B cell (primary cell): Measurements from ENCODE around the gene RNF149. TPM values are rescaled to one million over a fixed set of nuclear protein-coding genes. Genes with fewer than 3 reads are reported as not detected.

Experiments used
- ATAC-seq: fragments of 200-7000 bp; cut with Tn5 transposase; one replicate; pipeline ENCODE4 v1.10.0; 2021; ENCODE audit warnings: low read depth, mild to moderate bottlenecking, moderate number of reproducible peaks, moderate library complexity
- CTCF ChIA-PET: fragments of 350-600 bp; sonication (Branson Sonifier 250); formaldehyde crosslinking; loops from one replicate; lab custom pipeline; 2021; ENCODE audit warnings: antibody characterized with exemption, inconsistent platforms; lab: Charles Lee
- POLR2A ChIA-PET: fragments of 350-600 bp; sonication (Branson Sonifier 250); formaldehyde crosslinking; loops from one replicate; lab custom pipeline; 2021; ENCODE audit warnings: antibody characterized with exemption; lab: Charles Lee
- DNase-seq: peaks from one replicate; pipeline ENCODE4 v3.0.0; 2013
- H2AFZ ChIP-seq: 2 replicates; pipeline ENCODE4 v1.6.1; 2012; ENCODE audit warnings: mild to moderate bottlenecking, low read depth, low read length; ENCODE audit not compliant: insufficient read depth, poor library complexity, severe bottlenecking
- H3K27ac ChIP-seq, 2 donors: 1 replicate in 1 of 2; 2 replicates in 1 of 2; pipeline ENCODE4 v1.5.1; 2012 to 2013; ENCODE audit warnings: low read length in 2 of 2, mild to moderate bottlenecking in 2 of 2, moderate library complexity in 1 of 2
- H3K27me3 ChIP-seq, 4 experiments: fragments of 200-600 bp in 1 of 4; sonication (generic) in 1 of 4; replicated peaks in 1 of 4; 1 replicate in 2 of 4; 2 replicates in 2 of 4; pipeline versions ENCODE4 v1.6.1 to v1.7.0; 2013 to 2016; ENCODE audit warnings: low read length in 3 of 4, mild to moderate bottlenecking in 2 of 4, mixed read lengths in 1 of 4, moderate library complexity in 1 of 4; ENCODE audit not compliant: insufficient read depth in 4 of 4, control insufficient read depth in 3 of 4; ENCODE audit errors: control extremely low read depth in 1 of 4
- H3K36me3 ChIP-seq, 2 experiments: replicated peaks in 1 of 2; 1 replicate in 1 of 2; 2 replicates in 1 of 2; pipeline versions ENCODE4 v1.6.1 to v1.7.1; 2013; ENCODE audit warnings: low read length in 1 of 2; ENCODE audit not compliant: insufficient read depth in 2 of 2, control insufficient read depth in 1 of 2; ENCODE audit errors: control extremely low read depth in 1 of 2, extremely low read depth in 1 of 2
- H3K4me1 ChIP-seq, 2 donors: fragments of 200-600 bp in 1 of 2; sonication (generic) in 1 of 2; 1 replicate in 1 of 2; 2 replicates in 1 of 2; pipeline versions ENCODE4 v1.5.1 to v1.6.1; 2013 to 2017; ENCODE audit warnings: low read length in 2 of 2; ENCODE audit not compliant: control insufficient read depth in 2 of 2, insufficient read depth in 2 of 2
- H3K4me2 ChIP-seq: replicated peaks from 2 replicates; pipeline ENCODE3; 2012; ENCODE audit warnings: mild to moderate bottlenecking, low read depth, low read length; ENCODE audit not compliant: poor library complexity, severe bottlenecking
- H3K4me3 ChIP-seq, 5 experiments: fragments of 200-600 bp in 1 of 5; sonication (generic) in 1 of 5; 1 replicate in 3 of 5; 2 replicates in 2 of 5; pipeline versions ENCODE4 v1.5.1 to v1.7.0; 2011 to 2016; ENCODE audit warnings: low read length in 4 of 5, mild to moderate bottlenecking in 4 of 5, low read depth in 2 of 5, control low read depth in 1 of 5, moderate library complexity in 1 of 5; ENCODE audit not compliant: insufficient read depth in 1 of 5; ENCODE audit errors: control extremely low read depth in 1 of 5, extremely low read depth in 1 of 5
- H3K79me2 ChIP-seq: fragments of 200-600 bp; sonication (generic); one replicate; pipeline ENCODE4 v1.6.0; 2016; ENCODE audit warnings: low read length; ENCODE audit not compliant: control insufficient read depth, insufficient read depth
- H3K9ac ChIP-seq: fragments of 200-600 bp; sonication (generic); 2 replicates; pipeline ENCODE4 v1.6.1; 2017; ENCODE audit warnings: mild to moderate bottlenecking, low read length, moderate library complexity
- H3K9me3 ChIP-seq, 3 donors: one replicate each; pipeline versions ENCODE4 v1.6.1 to v1.7.1; 2013; ENCODE audit warnings: low read length in 2 of 3; ENCODE audit not compliant: control insufficient read depth in 2 of 3, insufficient read depth in 1 of 3; ENCODE audit errors: control extremely low read depth in 1 of 3
- H4K20me1 ChIP-seq: 2 replicates; pipeline ENCODE4 v1.6.0; 2012; ENCODE audit warnings: mild to moderate bottlenecking, low read length; ENCODE audit not compliant: insufficient read depth, control insufficient read depth, poor library complexity, severe bottlenecking
- H3K27ac Mint-ChIP-seq: one replicate; pipeline ENCODE4 v1.8.0; 2021; ENCODE audit warnings: mixed read lengths
- H3K27me3 Mint-ChIP-seq: one replicate; pipeline ENCODE4 v1.8.0; 2021; ENCODE audit warnings: mixed read lengths
- H3K4me1 Mint-ChIP-seq: one replicate; pipeline ENCODE4 v1.8.0; 2021; ENCODE audit warnings: mixed read lengths
- H3K4me3 Mint-ChIP-seq: one replicate; pipeline ENCODE4 v1.8.0; 2021; ENCODE audit warnings: mixed read lengths
- H3K9me3 Mint-ChIP-seq: one replicate; pipeline ENCODE4 v1.8.0; 2022; ENCODE audit warnings: mixed read lengths; ENCODE audit not compliant: insufficient read depth
- EZH2 ChIP-seq: IDR thresholded peaks from 2 replicates; pipeline ENCODE4 v1.6.1; 2012; ENCODE audit warnings: borderline replicate concordance, low read depth, mild to moderate bottlenecking, moderate library complexity, low read length; ENCODE audit not compliant: insufficient read depth, poor library complexity, severe bottlenecking
- WGBS: methylation state at CpG from one replicate; pipeline ENCODE4 v1.1.5; 2013; ENCODE audit warnings: missing lambda C conversion rate; ENCODE audit not compliant: insufficient coverage; 5-methylcytosine and 5-hydroxymethylcytosine counted together
- intact Hi-C: fragments of 100-400 bp; cut with micrococcal nuclease; formaldehyde crosslinking; loops from one replicate; pipeline ENCODE4 v1.10.0; 2022
- polyA plus RNA-seq: library from polyadenylated mRNA; depleted of rRNA; stranded (reverse); fragments of >200 nt; gene quantifications from 2 replicates; pipeline ENCODE4 v1.2.3, GENCODE V29; 2012
- total RNA-seq, 2 donors: library from RNA; stranded (reverse); fragments of 120-200 nt in 1 of 2; gene quantifications; 1 replicate in 1 of 2; 2 replicates in 1 of 2; pipeline versions ENCODE4 v1.2.3 to v1.2.4, GENCODE V29; 2013 to 2022
- TF ChIP-seq, protein P1 (sequence below): fragments of 200-600 bp; IDR thresholded peaks from one replicate; pipeline ENCODE4 v1.8.0; 2022; ENCODE audit warnings: antibody characterized with exemption, mild to moderate bottlenecking

Gene RNF149
- total and polyA plus RNA-seq, 2 donors (not counting 1 experiment from before 2014, with no cell fraction given), result 28.2 to 71.6 TPM

DNA sequence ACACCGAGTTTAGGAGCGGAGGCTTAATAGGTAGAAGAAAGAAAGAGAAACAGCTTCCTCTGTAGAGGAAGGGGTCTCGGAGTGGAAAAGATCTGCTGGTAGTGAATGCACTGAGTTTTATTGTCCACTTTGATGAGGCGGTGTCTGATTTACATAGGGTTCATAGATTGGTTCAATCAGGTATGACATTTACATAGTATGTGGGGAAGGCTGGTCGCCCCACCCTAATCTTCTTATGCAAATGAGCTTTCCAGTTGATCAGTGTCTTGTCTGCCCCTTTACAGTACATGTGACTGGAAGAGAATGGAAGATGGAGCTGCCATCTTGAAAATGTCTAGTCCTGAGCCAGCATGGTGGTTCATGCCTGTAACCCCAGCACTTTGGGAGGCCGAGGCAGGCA, 75.7 kb downstream of the RNF149 start:
- no peak overlapping the region for H3K4me3 ChIP-seq
- 100% methylated on average over 3 of the region's 6 CpGs for WGBS
- H3K4me3 Mint-ChIP-seq, result no peak overlapping the region
- H3K9me3 ChIP-seq, result peaks cover 2 to 22% (median 7%) of the 10 kb centered on the region in 3 donors
- ATAC-seq (no peak), DNase-seq (no peak)
- intact Hi-C loops, result no loop called here
- H3K79me2 ChIP-seq, result no peaks in the 10 kb centered on the region
- H3K9me3 Mint-ChIP-seq, result no peaks in the 10 kb centered on the region
- CTCF ChIA-PET, result interaction anchor here (0.6 to 1.8 kb wide), 3 partner anchors 15 to 222 kb away, joined by 3 to 4 read pairs (median 3); no protein-coding TSS in a partner anchor
- H3K36me3 ChIP-seq, result no peaks in the 10 kb centered on the region
- no peak overlapping the region for H3K9ac ChIP-seq
- POLR2A ChIA-PET, result no interaction called here
- H2AFZ ChIP-seq, result no peak overlapping the region
- H3K4me1 Mint-ChIP-seq, result no peaks in the 10 kb centered on the region
- no peak overlapping the region for H3K27ac ChIP-seq
- H4K20me1 ChIP-seq, result no peaks in the 10 kb centered on the region
- no peak overlapping the region for H3K27ac Mint-ChIP-seq
- no peaks in the 10 kb centered on the region for H3K4me1 ChIP-seq
- no peak for TF ChIP-seq EZH2
- peaks cover 32% of the 10 kb centered on the region for H3K27me3 Mint-ChIP-seq
- H3K27me3 ChIP-seq, result peaks cover 0 to 28% (median 15%) of the 10 kb centered on the region in 4 experiments
- no peak overlapping the region for H3K4me2 ChIP-seq

DNA sequence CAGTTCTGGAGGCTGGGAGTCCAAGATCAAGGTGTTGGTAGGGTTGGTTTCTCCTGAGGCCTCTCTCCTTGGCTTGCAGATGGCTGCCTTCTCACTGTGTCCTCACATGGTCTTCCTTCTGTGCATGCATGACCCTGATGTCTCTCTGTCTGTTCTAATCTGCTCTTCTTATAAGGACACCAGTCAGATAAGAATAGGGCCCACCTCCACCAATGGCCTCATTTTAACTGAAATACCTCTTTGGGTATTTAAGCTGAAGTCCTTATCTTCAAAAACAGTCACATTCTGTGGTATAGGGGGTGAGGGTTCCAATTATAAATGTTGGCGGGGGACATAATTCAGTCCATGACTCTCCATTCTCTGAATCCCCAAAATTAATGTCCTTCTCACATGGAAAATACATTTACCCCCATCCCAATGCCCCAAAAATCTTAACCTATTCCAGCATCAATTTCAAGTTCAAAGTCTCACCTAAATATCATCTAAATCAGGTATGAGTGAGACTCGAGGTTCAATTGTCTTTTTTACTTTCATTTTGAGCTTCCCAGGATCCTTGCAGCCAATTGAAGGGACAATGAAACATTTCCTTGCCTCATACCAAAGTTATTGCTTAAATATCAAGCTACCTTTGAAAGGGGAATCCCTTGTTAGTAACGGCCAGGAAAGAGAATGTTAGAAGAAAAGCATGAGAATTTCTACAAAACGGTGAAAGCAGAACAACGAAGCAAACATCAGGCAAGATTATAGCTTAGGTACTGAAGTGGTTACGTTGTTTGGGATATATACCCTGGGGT, 76.4 kb downstream of the RNF149 start:
- Histone ChIP-seq H3K27ac (no peak overlapping the region), H3K4me2 (no peak overlapping the region), H3K4me3 (no peak overlapping the region), H3K36me3 (no peaks in the 10 kb centered on the region), H4K20me1 (no peaks in the 10 kb centered on the region), H3K79me2 (no peaks in the 10 kb centered on the region), H3K27me3 (peaks cover 0 to 30% (median 18%) of the 10 kb centered on the region in 4 experiments), H2AFZ (no peak overlapping the region), H3K9ac (no peak overlapping the region), H3K4me1 (no peaks in the 10 kb centered on the region), H3K9me3 (peaks cover 2 to 22% (median 7%) of the 10 kb centered on the region in 3 donors)
- TF ChIP-seq, protein P1, sequence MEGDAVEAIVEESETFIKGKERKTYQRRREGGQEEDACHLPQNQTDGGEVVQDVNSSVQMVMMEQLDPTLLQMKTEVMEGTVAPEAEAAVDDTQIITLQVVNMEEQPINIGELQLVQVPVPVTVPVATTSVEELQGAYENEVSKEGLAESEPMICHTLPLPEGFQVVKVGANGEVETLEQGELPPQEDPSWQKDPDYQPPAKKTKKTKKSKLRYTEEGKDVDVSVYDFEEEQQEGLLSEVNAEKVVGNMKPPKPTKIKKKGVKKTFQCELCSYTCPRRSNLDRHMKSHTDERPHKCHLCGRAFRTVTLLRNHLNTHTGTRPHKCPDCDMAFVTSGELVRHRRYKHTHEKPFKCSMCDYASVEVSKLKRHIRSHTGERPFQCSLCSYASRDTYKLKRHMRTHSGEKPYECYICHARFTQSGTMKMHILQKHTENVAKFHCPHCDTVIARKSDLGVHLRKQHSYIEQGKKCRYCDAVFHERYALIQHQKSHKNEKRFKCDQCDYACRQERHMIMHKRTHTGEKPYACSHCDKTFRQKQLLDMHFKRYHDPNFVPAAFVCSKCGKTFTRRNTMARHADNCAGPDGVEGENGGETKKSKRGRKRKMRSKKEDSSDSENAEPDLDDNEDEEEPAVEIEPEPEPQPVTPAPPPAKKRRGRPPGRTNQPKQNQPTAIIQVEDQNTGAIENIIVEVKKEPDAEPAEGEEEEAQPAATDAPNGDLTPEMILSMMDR, result no peak
- no peak for TF ChIP-seq EZH2
- Mint-ChIP-seq H3K27ac (no peak overlapping the region), H3K27me3 (peaks cover 33% of the 10 kb centered on the region), H3K4me3 (no peak overlapping the region), H3K4me1 (no peaks in the 10 kb centered on the region), H3K9me3 (no peaks in the 10 kb centered on the region)
- intact Hi-C loops, result no loop called here
- ATAC-seq (no peak), DNase-seq (no peak)
- CTCF ChIA-PET, result interaction anchor here (0.6 to 1.0 kb wide), 2 partner anchors 14 to 221 kb away, joined by 3 read pairs; no protein-coding TSS in a partner anchor
- 95% methylated on average over 5 of the region's 6 CpGs for WGBS
- POLR2A ChIA-PET, result interaction anchor here (0.6 kb wide), 1 partner anchor 19 kb away, joined by 4 read pairs; no protein-coding TSS in a partner anchor
